ENCODE results near the gene FAM107B. TPM values are rescaled to one million over a fixed set of nuclear protein-coding genes. Genes with fewer than 3 reads are reported as not detected.

FAM107B gene
- total and polyA plus RNA-seq, 11 donors, result 1.9 to 27.6 (median 4.9) TPM

DNA sequence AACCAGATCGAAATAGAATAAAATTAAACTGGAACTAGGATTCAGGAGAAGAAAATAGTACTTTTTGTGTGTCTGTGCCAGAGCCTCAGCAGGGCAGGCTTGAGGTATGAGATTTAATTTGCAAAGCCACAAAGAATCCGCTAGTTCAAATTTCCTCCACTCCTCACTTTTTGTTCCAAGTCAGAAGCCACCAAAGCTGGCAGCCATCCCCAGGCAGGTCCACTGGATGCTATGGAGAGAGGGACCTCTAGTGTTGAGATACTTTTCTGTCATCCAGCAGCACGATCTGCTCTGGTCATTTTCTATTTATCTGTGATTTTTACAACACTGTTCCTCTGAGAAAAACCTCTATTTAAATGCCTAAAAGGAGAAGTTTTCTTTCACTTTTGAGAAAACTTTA lies 296.1 kb downstream of the FAM107B start:
- 22 to 39% (median 33%) methylated on average over 3 of the region's 3 CpGs for WGBS, 4 donors
- H3K4me3 ChIP-seq, result no peak overlapping the region

DNA sequence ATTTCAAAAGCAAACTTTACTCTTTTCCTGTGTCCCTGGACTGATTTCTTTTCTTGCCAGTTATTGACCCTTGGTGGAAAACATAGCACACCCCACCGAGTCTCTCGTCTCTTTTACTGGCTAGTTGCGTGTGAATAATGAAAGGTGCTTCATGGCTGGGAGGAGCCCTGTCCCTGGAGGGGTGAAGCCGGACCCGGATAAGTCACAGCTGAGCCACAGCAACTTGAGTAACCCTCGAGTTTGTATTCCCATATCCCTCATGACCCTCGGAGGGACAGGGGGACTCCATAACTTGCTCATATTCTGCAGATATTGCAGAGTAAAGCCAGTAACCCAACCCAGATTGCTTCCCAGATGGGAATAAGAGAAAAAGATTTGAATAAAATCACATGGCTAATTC lies 296.5 kb downstream of the FAM107B start:
- Histone ChIP-seq H3K27me3 (peaks cover 0 to 4% (median 0%) of the 10 kb centered on the region in 9 donors), H3K4me1 (peaks cover 0 to 14% (median 0%) of the 10 kb centered on the region in 12 donors), H3K36me3 (no peaks in the 10 kb centered on the region), H3K27ac (no peak overlapping the region), H3K4me3 (no peak overlapping the region), H3K9me3 (no peaks in the 10 kb centered on the region)
- no peak for DNase-seq
- ATAC-seq, result no peak
- TF ChIP-seq, protein P1, sequence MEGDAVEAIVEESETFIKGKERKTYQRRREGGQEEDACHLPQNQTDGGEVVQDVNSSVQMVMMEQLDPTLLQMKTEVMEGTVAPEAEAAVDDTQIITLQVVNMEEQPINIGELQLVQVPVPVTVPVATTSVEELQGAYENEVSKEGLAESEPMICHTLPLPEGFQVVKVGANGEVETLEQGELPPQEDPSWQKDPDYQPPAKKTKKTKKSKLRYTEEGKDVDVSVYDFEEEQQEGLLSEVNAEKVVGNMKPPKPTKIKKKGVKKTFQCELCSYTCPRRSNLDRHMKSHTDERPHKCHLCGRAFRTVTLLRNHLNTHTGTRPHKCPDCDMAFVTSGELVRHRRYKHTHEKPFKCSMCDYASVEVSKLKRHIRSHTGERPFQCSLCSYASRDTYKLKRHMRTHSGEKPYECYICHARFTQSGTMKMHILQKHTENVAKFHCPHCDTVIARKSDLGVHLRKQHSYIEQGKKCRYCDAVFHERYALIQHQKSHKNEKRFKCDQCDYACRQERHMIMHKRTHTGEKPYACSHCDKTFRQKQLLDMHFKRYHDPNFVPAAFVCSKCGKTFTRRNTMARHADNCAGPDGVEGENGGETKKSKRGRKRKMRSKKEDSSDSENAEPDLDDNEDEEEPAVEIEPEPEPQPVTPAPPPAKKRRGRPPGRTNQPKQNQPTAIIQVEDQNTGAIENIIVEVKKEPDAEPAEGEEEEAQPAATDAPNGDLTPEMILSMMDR (IDR thresholded peaks at IDR 0.05), result no peak
- no peak for TF ChIP-seq POLR2A (IDR thresholded peaks at IDR 0.05)
- intact Hi-C loops (cut with DNase I), result loop anchor here (1.0 to 10.0 kb wide), 11 partner anchors 93 to 693 kb away; no protein-coding TSS in a partner anchor
- WGBS, 4 donors, result 53 to 76% (median 59%) methylated on average over 7 of the region's 7 CpGs

More for the DNA sequence above, 296.1 kb downstream of the FAM107B start:
- no peak for TF ChIP-seq POLR2A (IDR thresholded peaks at IDR 0.05)
- TF ChIP-seq, protein P1 (IDR thresholded peaks at IDR 0.05), result peak; percentile 39 to 79 (median 65)
- Histone ChIP-seq H3K27ac (no peak overlapping the region), H3K9me3 (no peaks in the 10 kb centered on the region), H3K36me3 (no peaks in the 10 kb centered on the region), H3K27me3 (peaks cover 0 to 4% (median 0%) of the 10 kb centered on the region in 9 donors), H3K4me1 (peaks cover 0 to 14% (median 0%) of the 10 kb centered on the region in 12 donors)
- ATAC-seq (peak in 3 of 4 donors; percentile 72 to 82 (median 81)), DNase-seq (peak; percentile 60 to 76 (median 73))
- intact Hi-C loops (cut with DNase I), result loop anchor here (1.0 to 10.0 kb wide), 11 partner anchors 94 to 694 kb away; no protein-coding TSS in a partner anchor

DNA sequence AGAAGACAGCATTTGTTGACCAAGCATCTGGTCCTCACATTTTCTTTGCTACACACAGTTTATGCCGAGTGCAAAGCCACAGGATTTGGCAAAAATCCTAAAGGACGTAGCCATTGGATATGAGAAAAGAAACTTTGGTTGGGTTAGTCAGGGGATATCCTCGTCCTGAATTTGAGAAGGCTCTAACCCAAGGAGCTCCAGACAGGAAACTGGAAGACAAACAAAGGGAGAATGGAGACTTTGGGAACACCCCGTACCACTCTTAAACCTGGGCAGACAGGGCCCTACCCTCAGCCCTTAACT lies 297.3 kb downstream of the FAM107B start:
- DNase-seq, result no peak
- peaks cover 0 to 4% (median 0%) of the 10 kb centered on the region in 9 donors for H3K27me3 ChIP-seq
- peaks cover 0 to 14% (median 0%) of the 10 kb centered on the region in 12 donors for H3K4me1 ChIP-seq
- intact Hi-C loops (cut with DNase I), result loop anchor here in 8 of 10 donors (2.0 to 10.0 kb wide), 6 partner anchors 93 to 693 kb away; no protein-coding TSS in a partner anchor
- no peak overlapping the region for H3K4me3 ChIP-seq
- H3K9me3 ChIP-seq, result no peaks in the 10 kb centered on the region
- TF ChIP-seq, protein P1 (IDR thresholded peaks at IDR 0.05), result no peak
- TF ChIP-seq POLR2A (IDR thresholded peaks at IDR 0.05), result no peak
- no peak for ATAC-seq
- WGBS, 4 donors, result 43 to 55% (median 54%) methylated on average over 4 of the region's 4 CpGs
- no peak overlapping the region for H3K27ac ChIP-seq
- no peaks in the 10 kb centered on the region for H3K36me3 ChIP-seq

DNA sequence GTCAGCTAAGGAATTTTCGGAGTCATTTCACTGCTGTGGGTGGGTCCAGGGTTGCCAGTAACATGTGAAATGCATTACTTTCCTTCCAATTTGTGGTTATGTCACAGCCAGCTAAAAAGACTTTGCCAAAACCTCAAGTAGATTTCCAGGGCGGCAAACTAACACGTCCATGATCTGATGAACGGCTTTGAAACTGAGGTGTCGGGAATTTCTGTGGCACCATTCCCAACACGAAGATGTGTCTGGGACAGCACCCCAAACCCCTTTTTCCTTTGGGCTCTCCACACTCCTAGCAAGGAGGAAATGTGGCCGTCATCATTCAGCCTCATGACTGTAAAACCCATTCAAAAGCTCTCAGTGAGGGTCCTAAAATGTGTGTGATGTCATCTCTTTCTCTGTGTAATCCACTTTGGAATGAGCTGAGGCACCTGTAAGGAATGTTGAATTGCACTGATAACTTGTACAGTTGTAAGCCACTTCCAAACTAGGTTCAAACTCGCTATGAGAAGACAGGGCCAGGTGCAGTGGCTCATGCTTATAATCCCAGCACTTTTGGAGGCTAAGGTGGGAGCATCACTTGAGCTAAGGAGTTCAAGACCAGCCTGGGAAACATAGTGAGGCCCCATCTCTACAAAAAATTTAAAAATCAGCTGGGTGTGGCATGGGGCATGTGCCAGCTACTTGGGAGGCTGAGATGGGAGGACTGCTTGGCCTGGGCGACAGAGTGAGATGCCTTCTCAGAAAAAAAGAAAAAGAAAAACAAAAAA lies 297.9 kb downstream of the FAM107B start:
- DNase-seq (no peak), ATAC-seq (no peak)
- H3K9me3 ChIP-seq, result no peaks in the 10 kb centered on the region
- H3K4me3 ChIP-seq, result no peak overlapping the region
- H3K4me1 ChIP-seq, result peaks cover 0 to 14% (median 0%) of the 10 kb centered on the region in 12 donors
- no peaks in the 10 kb centered on the region for H3K36me3 ChIP-seq
- TF ChIP-seq POLR2A (IDR thresholded peaks at IDR 0.05), result no peak
- TF ChIP-seq, protein P1 (IDR thresholded peaks at IDR 0.05), result no peak
- WGBS, 4 donors, result 82 to 86% (median 83%) methylated on average over 9 of the region's 9 CpGs
- intact Hi-C loops (cut with DNase I), result loop anchor here in 8 of 10 donors (2.0 to 10.0 kb wide), 6 partner anchors 92 to 692 kb away; no protein-coding TSS in a partner anchor
- H3K27me3 ChIP-seq, result peaks cover 0 to 4% (median 0%) of the 10 kb centered on the region in 9 donors
- no peak overlapping the region for H3K27ac ChIP-seq

All from heart left ventricle (tissue), 16 donors.